Progenitor cell of endocrine pancreas (in vitro differentiated cells): ENCODE data around the gene SKI. TPM values are rescaled to one million over a fixed set of nuclear protein-coding genes. Genes with fewer than 3 reads are reported as not detected.
"Not testable (repeated sequence)": the region's sequence is repeated elsewhere in the genome, so short reads cannot be mapped to it uniquely, and the experiment has no call there.

Source experiments
- DNase-seq: peaks from one replicate; pipeline ENCODE4 v3.0.0; 2021; ENCODE audit warnings: low spot score; ENCODE audit not compliant: unreplicated experiment
- H3K27ac Mint-ChIP-seq: 2 replicates; pipeline ENCODE4 v1.8.0; 2021; ENCODE audit warnings: mild to moderate bottlenecking, moderate library complexity, mixed read lengths
- H3K27me3 Mint-ChIP-seq: 2 replicates; pipeline ENCODE4 v1.8.0; 2021; ENCODE audit warnings: mixed read lengths
- H3K36me3 Mint-ChIP-seq: 2 replicates; pipeline ENCODE4 v1.8.0; 2022; ENCODE audit warnings: mixed read lengths; ENCODE audit not compliant: insufficient read depth
- H3K4me1 Mint-ChIP-seq: 2 replicates; pipeline ENCODE4 v1.8.0; 2021; ENCODE audit warnings: low read depth, mixed read lengths
- H3K4me3 Mint-ChIP-seq: 2 replicates; pipeline ENCODE4 v1.8.0; 2021; ENCODE audit warnings: low read depth, mild to moderate bottlenecking, moderate library complexity, mixed read lengths
- H3K9me3 Mint-ChIP-seq: 2 replicates; pipeline ENCODE4 v1.8.0; 2021; ENCODE audit warnings: low read depth, mixed read lengths
- total RNA-seq: library from RNA; stranded (reverse); gene quantifications from 2 replicates; pipeline ENCODE4 v1.2.1, GENCODE V29; 2021
- TF ChIP-seq, protein P1 (sequence below): fragments of 200-600 bp; sonication (generic); IDR thresholded peaks from one replicate; pipeline ENCODE4 v1.5.0; 2021; ENCODE audit warnings: antibody characterized with exemption, mild to moderate bottlenecking; ENCODE audit not compliant: unreplicated experiment

SKI gene
- total RNA-seq, 1 donor from 2014 or later = 56.2 TPM

- H3K27me3 Mint-ChIP-seq = no peaks in the 10 kb centered on the region
- TF ChIP-seq, protein P1, sequence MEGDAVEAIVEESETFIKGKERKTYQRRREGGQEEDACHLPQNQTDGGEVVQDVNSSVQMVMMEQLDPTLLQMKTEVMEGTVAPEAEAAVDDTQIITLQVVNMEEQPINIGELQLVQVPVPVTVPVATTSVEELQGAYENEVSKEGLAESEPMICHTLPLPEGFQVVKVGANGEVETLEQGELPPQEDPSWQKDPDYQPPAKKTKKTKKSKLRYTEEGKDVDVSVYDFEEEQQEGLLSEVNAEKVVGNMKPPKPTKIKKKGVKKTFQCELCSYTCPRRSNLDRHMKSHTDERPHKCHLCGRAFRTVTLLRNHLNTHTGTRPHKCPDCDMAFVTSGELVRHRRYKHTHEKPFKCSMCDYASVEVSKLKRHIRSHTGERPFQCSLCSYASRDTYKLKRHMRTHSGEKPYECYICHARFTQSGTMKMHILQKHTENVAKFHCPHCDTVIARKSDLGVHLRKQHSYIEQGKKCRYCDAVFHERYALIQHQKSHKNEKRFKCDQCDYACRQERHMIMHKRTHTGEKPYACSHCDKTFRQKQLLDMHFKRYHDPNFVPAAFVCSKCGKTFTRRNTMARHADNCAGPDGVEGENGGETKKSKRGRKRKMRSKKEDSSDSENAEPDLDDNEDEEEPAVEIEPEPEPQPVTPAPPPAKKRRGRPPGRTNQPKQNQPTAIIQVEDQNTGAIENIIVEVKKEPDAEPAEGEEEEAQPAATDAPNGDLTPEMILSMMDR = no peak
- DNase-seq = no peak
- H3K27ac Mint-ChIP-seq = peak overlapping the region; percentile 65
- no peak overlapping the region for H3K4me3 Mint-ChIP-seq
- H3K36me3 Mint-ChIP-seq = peaks cover 1% of the 10 kb centered on the region
- peaks cover 3% of the 10 kb centered on the region for H3K9me3 Mint-ChIP-seq
- peaks cover 16% of the 10 kb centered on the region for H3K4me1 Mint-ChIP-seq
Observed at GRCh38 chr1:2259668-2260402, 31.7 kb downstream of the SKI start.

DNA sequence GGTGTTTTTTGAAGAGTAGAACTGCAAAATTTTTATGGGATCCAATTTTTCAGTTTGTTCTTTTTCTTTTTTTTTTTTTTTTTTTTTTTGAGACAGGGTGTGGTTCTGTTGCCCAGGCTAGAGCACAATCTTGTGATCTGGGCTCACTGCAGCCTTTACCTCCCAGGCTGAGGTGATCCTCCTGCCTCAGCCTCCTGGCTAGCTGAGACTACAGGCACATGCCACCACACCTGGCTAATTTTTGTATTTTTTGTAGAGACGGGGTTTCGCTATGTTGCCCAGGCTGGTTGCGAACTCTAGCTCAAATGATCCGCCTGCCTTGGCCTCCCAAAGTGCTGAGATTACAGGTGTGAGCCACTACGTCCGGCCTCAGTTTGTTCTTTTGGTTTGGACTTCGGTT is 32.4 kb downstream of the SKI start:
- H3K9me3 Mint-ChIP-seq, H3K27me3 Mint-ChIP-seq, H3K4me3 Mint-ChIP-seq, DNase-seq, H3K27ac Mint-ChIP-seq, H3K36me3 Mint-ChIP-seq: not testable (repeated sequence)
- peaks cover 16% of the 10 kb centered on the region for H3K4me1 Mint-ChIP-seq

DNA sequence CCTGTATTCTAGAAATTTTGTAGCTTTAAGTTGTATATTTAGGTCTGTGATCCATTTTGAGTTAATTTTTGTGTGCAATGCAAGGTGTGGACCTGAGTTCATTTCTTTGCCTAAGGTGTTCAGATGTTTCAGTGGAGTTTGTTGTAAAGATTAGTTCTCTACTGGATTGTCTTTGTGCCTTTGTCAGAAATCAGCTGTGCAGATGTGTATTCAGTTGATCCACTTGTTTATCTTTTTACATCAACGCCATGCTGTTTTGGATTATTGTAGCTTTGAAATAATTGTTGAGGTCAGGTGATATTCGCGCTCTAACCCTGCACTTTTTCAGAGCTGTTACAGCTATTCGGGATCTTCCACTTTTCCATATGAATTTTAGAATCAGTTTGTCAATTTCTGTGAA is 32.8 kb downstream of the SKI start:
- peaks cover 1% of the 10 kb centered on the region for H3K36me3 Mint-ChIP-seq
- peaks cover 3% of the 10 kb centered on the region for H3K9me3 Mint-ChIP-seq
- no peak overlapping the region for H3K27ac Mint-ChIP-seq
- TF ChIP-seq, protein P1 = no peak
- peaks cover 16% of the 10 kb centered on the region for H3K4me1 Mint-ChIP-seq
- H3K27me3 Mint-ChIP-seq = no peaks in the 10 kb centered on the region
- no peak for DNase-seq
- H3K4me3 Mint-ChIP-seq = no peak overlapping the region

DNA sequence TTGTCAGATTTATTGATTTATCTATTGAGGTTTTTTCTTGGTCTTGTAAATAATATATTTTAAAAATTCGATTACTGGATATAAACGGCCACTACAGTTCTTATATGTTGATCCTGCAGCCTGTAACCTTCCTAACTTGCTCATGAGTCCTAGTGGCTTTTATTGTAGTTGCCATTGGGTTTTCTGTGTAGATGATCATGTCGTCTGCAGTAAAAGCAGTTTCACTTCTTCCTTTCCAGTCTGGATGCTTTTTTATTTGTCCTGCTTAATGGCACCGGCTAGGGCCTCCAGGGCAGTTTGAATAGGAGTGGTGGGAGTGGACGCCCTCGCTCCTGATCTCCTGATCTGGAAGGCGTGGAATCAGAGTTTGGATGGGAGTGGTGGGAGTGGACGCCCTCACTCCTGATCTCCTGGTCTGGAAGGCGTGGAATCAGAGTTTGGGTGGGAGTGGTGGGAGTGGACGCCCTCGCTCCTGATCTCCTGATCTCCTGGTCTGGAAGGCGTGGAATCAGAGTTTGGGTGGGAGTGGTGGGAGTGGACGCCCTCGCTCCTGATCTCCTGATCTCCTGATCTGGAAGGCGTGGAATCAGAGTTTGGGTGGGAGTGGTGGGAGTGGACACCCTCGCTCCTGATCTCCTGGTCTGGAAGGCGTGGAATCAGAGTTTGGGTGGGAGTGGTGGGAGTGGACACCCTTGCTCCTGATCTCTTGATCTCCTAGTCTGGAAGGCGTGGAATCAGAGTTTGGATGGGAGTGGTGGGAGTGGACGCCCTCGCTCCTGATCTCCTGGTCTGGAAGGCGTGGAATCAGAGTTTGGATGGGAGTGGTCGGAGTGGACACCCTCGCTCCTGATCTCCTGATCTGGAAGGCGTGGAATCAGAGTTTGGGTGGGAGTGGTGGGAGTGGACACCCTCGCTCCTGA is 33.6 kb downstream of the SKI start:
- not testable (repeated sequence) for H3K36me3 Mint-ChIP-seq, H3K4me3 Mint-ChIP-seq, H3K9me3 Mint-ChIP-seq, H3K27me3 Mint-ChIP-seq, DNase-seq, H3K27ac Mint-ChIP-seq
- peaks cover 16% of the 10 kb centered on the region for H3K4me1 Mint-ChIP-seq

DNA sequence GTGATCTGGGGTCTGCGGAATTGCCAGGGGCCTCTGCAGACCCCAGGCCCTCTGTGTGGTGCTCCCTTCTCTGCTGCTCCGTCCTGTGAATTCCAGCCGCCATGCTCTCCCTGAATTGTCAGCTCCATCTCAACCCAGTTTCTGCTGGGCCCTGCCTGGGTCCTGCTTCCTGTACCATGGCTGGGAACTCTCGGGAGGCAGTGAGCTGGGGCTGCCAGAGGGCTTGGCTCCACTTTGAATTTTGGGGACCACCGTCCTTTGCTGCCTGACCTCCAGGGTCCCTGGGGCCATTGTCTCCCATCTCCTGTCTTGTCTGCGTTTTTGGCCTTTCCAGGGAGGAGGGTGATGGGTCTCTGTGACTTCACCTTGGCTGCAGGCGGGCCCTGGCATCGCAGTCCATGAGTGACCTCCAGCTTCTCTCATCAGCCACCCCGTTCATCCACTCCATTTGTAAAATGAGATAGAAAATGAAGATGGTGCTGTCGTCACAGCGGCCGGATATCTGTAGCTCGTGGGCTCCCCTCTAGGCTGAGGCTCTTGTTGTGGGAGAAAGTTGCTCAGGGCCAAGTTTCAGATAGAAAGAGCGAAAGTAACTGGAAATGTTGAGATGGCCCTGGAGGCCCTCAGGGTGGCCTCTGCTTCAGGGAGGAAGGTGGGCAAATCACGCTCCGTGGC is 38.3 kb downstream of the SKI start:
- no peaks in the 10 kb centered on the region for H3K9me3 Mint-ChIP-seq
- DNase-seq = no peak
- no peaks in the 10 kb centered on the region for H3K27me3 Mint-ChIP-seq
- H3K4me3 Mint-ChIP-seq = no peak overlapping the region
- no peaks in the 10 kb centered on the region for H3K36me3 Mint-ChIP-seq
- TF ChIP-seq, protein P1 = no peak
- H3K4me1 Mint-ChIP-seq = peaks cover 17% of the 10 kb centered on the region
- no peak overlapping the region for H3K27ac Mint-ChIP-seq
